Measurements from ENCODE around the gene ACVR1. TPM values are rescaled to one million over a fixed set of nuclear protein-coding genes. Genes with fewer than 3 reads are reported as not detected.
"Not testable (repeated sequence)": the region's sequence is repeated elsewhere in the genome, so short reads cannot be mapped to it uniquely, and the experiment has no call there.

The ACVR1 gene
- total and polyA plus RNA-seq, 2 donors: 3.0 to 8.0 TPM

- Histone ChIP-seq H3K27ac (ENCODE audit: low read depth in 1 of 2, low read length in 1 of 2) (peak overlapping the region in 1 of 2 donors; percentile 0), H3K9me3 (ENCODE audit: control insufficient read depth in 2 of 2, insufficient read depth in 1 of 2, low read length in 1 of 2) (no peaks in the 10 kb centered on the region), H3K4me3 (ENCODE audit: low read length in 2 of 2) (no peak overlapping the region), H3K27me3 (ENCODE audit: control insufficient read depth in 2 of 2, insufficient read depth in 1 of 2, low read length in 1 of 2) (no peaks in the 10 kb centered on the region), H3K36me3 (ENCODE audit: control insufficient read depth in 2 of 2, insufficient read depth in 2 of 2, low read length in 1 of 2) (no peaks in the 10 kb centered on the region), H3K4me1 (ENCODE audit: control insufficient read depth in 2 of 2, insufficient read depth in 2 of 2, low read length in 2 of 2) (no peaks in the 10 kb centered on the region)
- no peak for DNase-seq (ENCODE audit: low read depth in 6 of 9, low spot score in 9 of 9)
- WGBS: 94% methylated on average over 2 of the region's 2 CpGs
Observed at GRCh38 chr2:157830696-157831570, 45.2 kb downstream of the ACVR1 start.

- no peaks in the 10 kb centered on the region for H3K36me3 ChIP-seq (ENCODE audit: control insufficient read depth in 2 of 2, insufficient read depth in 2 of 2, low read length in 1 of 2)
- H3K9me3 ChIP-seq (ENCODE audit: control insufficient read depth in 2 of 2, insufficient read depth in 1 of 2, low read length in 1 of 2): no peaks in the 10 kb centered on the region
- no peak overlapping the region for H3K27ac ChIP-seq (ENCODE audit: low read depth in 1 of 2, low read length in 1 of 2)
- H3K4me1 ChIP-seq (ENCODE audit: control insufficient read depth in 2 of 2, insufficient read depth in 2 of 2, low read length in 2 of 2): no peaks in the 10 kb centered on the region
- H3K27me3 ChIP-seq (ENCODE audit: control insufficient read depth in 2 of 2, insufficient read depth in 1 of 2, low read length in 1 of 2): no peaks in the 10 kb centered on the region
- no peak for DNase-seq (ENCODE audit: low read depth in 6 of 9, low spot score in 9 of 9)
- 62% methylated on average over 1 of the region's 1 CpG for WGBS
- H3K4me3 ChIP-seq (ENCODE audit: low read length in 2 of 2): no peak overlapping the region
Observed at GRCh38 chr2:157830266-157830665, 45.9 kb downstream of the ACVR1 start.

DNA sequence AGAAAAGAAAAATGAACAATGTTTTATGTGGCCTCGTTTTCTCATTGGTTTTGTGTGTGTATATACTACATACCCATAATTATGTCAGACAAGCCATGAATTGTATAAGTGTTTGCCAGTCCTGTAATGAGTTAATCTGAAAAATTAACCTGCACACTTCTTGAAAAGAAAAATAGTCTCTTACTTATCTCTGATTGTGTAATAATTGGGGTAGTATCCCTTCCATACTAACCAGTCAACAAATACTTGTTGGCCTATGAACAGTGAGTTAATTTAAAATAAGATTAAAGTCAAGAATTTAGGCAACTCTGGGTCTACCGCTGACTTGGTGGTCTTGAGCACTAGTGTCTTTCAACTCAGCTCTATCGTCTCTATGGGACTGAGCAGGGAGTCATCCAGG, 48.8 kb downstream of the ACVR1 start:
- Histone ChIP-seq H3K36me3 (ENCODE audit: control insufficient read depth in 2 of 2, insufficient read depth in 2 of 2, low read length in 1 of 2) (no peaks in the 10 kb centered on the region), H3K27ac (ENCODE audit: low read depth in 1 of 2, low read length in 1 of 2) (no peak overlapping the region), H3K4me1 (ENCODE audit: control insufficient read depth in 2 of 2, insufficient read depth in 2 of 2, low read length in 2 of 2) (no peaks in the 10 kb centered on the region), H3K9me3 (ENCODE audit: control insufficient read depth in 2 of 2, insufficient read depth in 1 of 2, low read length in 1 of 2) (no peaks in the 10 kb centered on the region), H3K4me3 (ENCODE audit: low read length in 2 of 2) (no peak overlapping the region), H3K27me3 (ENCODE audit: control insufficient read depth in 2 of 2, insufficient read depth in 1 of 2, low read length in 1 of 2) (no peaks in the 10 kb centered on the region)
- 97% methylated on average over 3 of the region's 3 CpGs for WGBS
- DNase-seq (ENCODE audit: low read depth in 6 of 9, low spot score in 9 of 9): no peak

DNA sequence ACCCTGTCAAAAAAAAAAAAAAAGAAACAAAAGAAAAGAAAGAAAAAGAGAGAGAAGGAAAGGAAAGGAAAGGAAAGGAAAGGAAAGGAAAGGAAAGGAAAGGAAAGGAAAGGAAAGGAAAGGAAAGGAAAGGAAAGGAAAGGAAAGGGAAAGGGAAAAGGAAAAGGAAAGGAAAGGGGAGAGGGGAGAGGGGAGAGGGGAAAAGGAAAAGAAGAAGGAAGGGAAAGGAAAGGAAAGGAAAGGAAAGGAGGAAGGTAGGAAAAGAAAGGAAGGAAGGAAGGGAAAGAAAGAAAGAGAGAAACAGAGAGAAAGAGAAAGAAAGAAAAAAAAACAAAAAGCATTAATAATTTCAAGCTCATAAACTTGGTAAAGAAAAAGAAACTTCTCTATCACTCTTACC, 49.5 kb downstream of the ACVR1 start:
- H3K27me3 ChIP-seq (ENCODE audit: control insufficient read depth in 2 of 2, insufficient read depth in 1 of 2, low read length in 1 of 2); H3K36me3 ChIP-seq (ENCODE audit: control insufficient read depth in 2 of 2, insufficient read depth in 2 of 2, low read length in 1 of 2); H3K4me3 ChIP-seq (ENCODE audit: low read length in 2 of 2); H3K9me3 ChIP-seq (ENCODE audit: control insufficient read depth in 2 of 2, insufficient read depth in 1 of 2, low read length in 1 of 2); H3K27ac ChIP-seq (ENCODE audit: low read depth in 1 of 2, low read length in 1 of 2); DNase-seq (ENCODE audit: low read depth in 6 of 9, low spot score in 9 of 9); H3K4me1 ChIP-seq (ENCODE audit: control insufficient read depth in 2 of 2, insufficient read depth in 2 of 2, low read length in 2 of 2): not testable (repeated sequence)

- Histone ChIP-seq H3K9me3 (ENCODE audit: control insufficient read depth in 2 of 2, insufficient read depth in 1 of 2, low read length in 1 of 2) (no peaks in the 10 kb centered on the region), H3K4me1 (ENCODE audit: control insufficient read depth in 2 of 2, insufficient read depth in 2 of 2, low read length in 2 of 2) (no peaks in the 10 kb centered on the region), H3K27ac (ENCODE audit: low read depth in 1 of 2, low read length in 1 of 2) (no peak overlapping the region), H3K4me3 (ENCODE audit: low read length in 2 of 2) (no peak overlapping the region), H3K36me3 (ENCODE audit: control insufficient read depth in 2 of 2, insufficient read depth in 2 of 2, low read length in 1 of 2) (no peaks in the 10 kb centered on the region), H3K27me3 (ENCODE audit: control insufficient read depth in 2 of 2, insufficient read depth in 1 of 2, low read length in 1 of 2) (no peaks in the 10 kb centered on the region)
- DNase-seq (ENCODE audit: low read depth in 6 of 9, low spot score in 9 of 9): no peak
- 98% methylated on average over 6 of the region's 6 CpGs for WGBS
Observed at GRCh38 chr2:157825885-157826284, 50.2 kb downstream of the ACVR1 start.

DNA sequence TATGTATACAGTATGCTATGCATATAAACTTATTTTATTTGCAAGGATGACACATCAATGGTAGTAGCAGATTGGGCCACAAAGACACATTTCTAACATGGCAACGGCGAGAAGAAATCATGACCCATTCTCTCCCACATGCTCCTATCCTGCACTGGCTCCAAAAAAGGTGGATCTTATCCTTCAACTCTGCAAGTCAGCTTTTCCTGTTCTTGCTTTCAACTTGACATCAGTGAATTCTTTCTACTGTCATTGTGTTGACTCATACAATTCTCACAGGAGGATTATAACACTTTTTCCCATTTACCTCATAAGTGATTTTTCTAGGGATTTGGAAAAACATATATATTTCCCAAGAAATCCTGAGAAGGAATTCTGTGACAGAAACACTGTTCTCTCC, 53.1 kb downstream of the ACVR1 start:
- H3K4me3 ChIP-seq (ENCODE audit: low read length in 2 of 2): no peak overlapping the region
- H3K4me1 ChIP-seq (ENCODE audit: control insufficient read depth in 2 of 2, insufficient read depth in 2 of 2, low read length in 2 of 2): no peaks in the 10 kb centered on the region
- 98% methylated on average over 2 of the region's 2 CpGs for WGBS
- no peaks in the 10 kb centered on the region for H3K27me3 ChIP-seq (ENCODE audit: control insufficient read depth in 2 of 2, insufficient read depth in 1 of 2, low read length in 1 of 2)
- DNase-seq (ENCODE audit: low read depth in 6 of 9, low spot score in 9 of 9): no peak
- no peaks in the 10 kb centered on the region for H3K9me3 ChIP-seq (ENCODE audit: control insufficient read depth in 2 of 2, insufficient read depth in 1 of 2, low read length in 1 of 2)
- no peak overlapping the region for H3K27ac ChIP-seq (ENCODE audit: low read depth in 1 of 2, low read length in 1 of 2)
- H3K36me3 ChIP-seq (ENCODE audit: control insufficient read depth in 2 of 2, insufficient read depth in 2 of 2, low read length in 1 of 2): peaks cover 0 to 4% of the 10 kb centered on the region in 2 donors

GRCh38 chr2:157822533-157822932, 53.6 kb downstream of the ACVR1 start:
- no peaks in the 10 kb centered on the region for H3K9me3 ChIP-seq (ENCODE audit: control insufficient read depth in 2 of 2, insufficient read depth in 1 of 2, low read length in 1 of 2)
- no peaks in the 10 kb centered on the region for H3K27me3 ChIP-seq (ENCODE audit: control insufficient read depth in 2 of 2, insufficient read depth in 1 of 2, low read length in 1 of 2)
- no peak overlapping the region for H3K27ac ChIP-seq (ENCODE audit: low read depth in 1 of 2, low read length in 1 of 2)
- H3K4me3 ChIP-seq (ENCODE audit: low read length in 2 of 2): no peak overlapping the region
- no peak for DNase-seq (ENCODE audit: low read depth in 6 of 9, low spot score in 9 of 9)
- H3K36me3 ChIP-seq (ENCODE audit: control insufficient read depth in 2 of 2, insufficient read depth in 2 of 2, low read length in 1 of 2): peaks cover 0 to 6% of the 10 kb centered on the region in 2 donors
- no peaks in the 10 kb centered on the region for H3K4me1 ChIP-seq (ENCODE audit: control insufficient read depth in 2 of 2, insufficient read depth in 2 of 2, low read length in 2 of 2)
- WGBS: 98% methylated on average over 4 of the region's 4 CpGs

DNA sequence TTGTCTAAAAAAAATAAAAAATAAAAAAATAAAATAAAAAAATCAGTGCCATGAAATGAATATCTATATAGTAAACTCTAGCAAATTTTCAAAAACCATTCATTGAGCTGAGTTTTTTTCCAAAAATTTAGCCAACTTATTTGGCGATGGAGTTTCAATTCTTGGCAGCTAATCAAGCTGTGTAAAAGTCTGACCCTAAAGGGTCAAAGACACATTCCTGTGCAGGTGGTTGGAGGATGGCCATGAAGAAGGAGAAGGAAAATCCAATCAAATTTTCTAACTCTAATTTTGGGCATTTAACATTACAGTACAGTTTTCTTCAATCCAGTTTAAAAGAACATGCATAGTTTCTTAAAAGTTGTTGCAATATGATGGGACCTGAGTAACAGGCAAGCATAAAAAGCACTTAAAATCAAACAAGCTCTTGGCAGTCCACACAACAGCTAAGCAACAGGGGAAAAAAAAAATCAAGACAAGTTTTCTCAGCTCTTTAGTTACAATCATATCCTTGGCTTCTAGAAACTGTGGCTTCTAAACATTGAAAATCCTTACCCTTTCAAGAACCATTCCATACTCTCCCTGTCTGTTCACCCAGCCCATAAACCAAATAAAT, 54.5 kb downstream of the ACVR1 start:
- WGBS: 97% methylated on average over 1 of the region's 1 CpG
- no peaks in the 10 kb centered on the region for H3K27me3 ChIP-seq (ENCODE audit: control insufficient read depth in 2 of 2, insufficient read depth in 1 of 2, low read length in 1 of 2)
- DNase-seq (ENCODE audit: low read depth in 6 of 9, low spot score in 9 of 9): no peak
- no peaks in the 10 kb centered on the region for H3K4me1 ChIP-seq (ENCODE audit: control insufficient read depth in 2 of 2, insufficient read depth in 2 of 2, low read length in 2 of 2)
- no peak overlapping the region for H3K27ac ChIP-seq (ENCODE audit: low read depth in 1 of 2, low read length in 1 of 2)
- H3K36me3 ChIP-seq (ENCODE audit: control insufficient read depth in 2 of 2, insufficient read depth in 2 of 2, low read length in 1 of 2): peaks cover 0 to 10% of the 10 kb centered on the region in 2 donors
- no peak overlapping the region for H3K4me3 ChIP-seq (ENCODE audit: low read length in 2 of 2)
- no peaks in the 10 kb centered on the region for H3K9me3 ChIP-seq (ENCODE audit: control insufficient read depth in 2 of 2, insufficient read depth in 1 of 2, low read length in 1 of 2)

DNA sequence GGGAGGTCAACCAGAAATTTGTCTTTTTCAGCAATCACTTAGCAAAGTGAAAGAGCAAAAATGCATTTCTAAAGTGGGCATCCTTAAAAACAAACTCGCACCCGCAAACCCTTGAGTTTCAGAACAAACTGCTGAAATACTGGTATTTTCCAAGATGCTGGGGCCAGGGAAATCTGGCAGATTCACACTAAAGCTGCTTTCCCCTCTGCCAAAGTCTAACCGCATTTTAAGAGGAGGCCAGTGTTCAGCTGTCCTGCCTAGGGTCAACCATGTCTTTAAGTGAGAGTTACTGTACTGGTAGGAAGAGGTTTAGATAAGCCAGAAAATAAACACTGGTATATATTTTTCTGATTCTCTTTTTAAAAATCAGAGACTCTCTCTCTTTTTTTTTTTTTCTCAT, 55.9 kb downstream of the ACVR1 start:
- H3K36me3 ChIP-seq (ENCODE audit: control insufficient read depth in 2 of 2, insufficient read depth in 2 of 2, low read length in 1 of 2): peaks cover 0 to 10% of the 10 kb centered on the region in 2 donors
- no peaks in the 10 kb centered on the region for H3K4me1 ChIP-seq (ENCODE audit: control insufficient read depth in 2 of 2, insufficient read depth in 2 of 2, low read length in 2 of 2)
- no peaks in the 10 kb centered on the region for H3K27me3 ChIP-seq (ENCODE audit: control insufficient read depth in 2 of 2, insufficient read depth in 1 of 2, low read length in 1 of 2)
- DNase-seq (ENCODE audit: low read depth in 6 of 9, low spot score in 9 of 9): no peak
- no peak overlapping the region for H3K27ac ChIP-seq (ENCODE audit: low read depth in 1 of 2, low read length in 1 of 2)
- H3K9me3 ChIP-seq (ENCODE audit: control insufficient read depth in 2 of 2, insufficient read depth in 1 of 2, low read length in 1 of 2): no peaks in the 10 kb centered on the region
- WGBS: 98% methylated on average over 3 of the region's 3 CpGs
- H3K4me3 ChIP-seq (ENCODE audit: low read length in 2 of 2): no peak overlapping the region
